ENCODE data around the gene TTLL11. TPM values are rescaled to one million over a fixed set of nuclear protein-coding genes. Genes with fewer than 3 reads are reported as not detected.

TTLL11 gene
- total RNA-seq, 3 donors from 2014 or later = 6.0 to 22.2 (median 6.4) TPM

DNA sequence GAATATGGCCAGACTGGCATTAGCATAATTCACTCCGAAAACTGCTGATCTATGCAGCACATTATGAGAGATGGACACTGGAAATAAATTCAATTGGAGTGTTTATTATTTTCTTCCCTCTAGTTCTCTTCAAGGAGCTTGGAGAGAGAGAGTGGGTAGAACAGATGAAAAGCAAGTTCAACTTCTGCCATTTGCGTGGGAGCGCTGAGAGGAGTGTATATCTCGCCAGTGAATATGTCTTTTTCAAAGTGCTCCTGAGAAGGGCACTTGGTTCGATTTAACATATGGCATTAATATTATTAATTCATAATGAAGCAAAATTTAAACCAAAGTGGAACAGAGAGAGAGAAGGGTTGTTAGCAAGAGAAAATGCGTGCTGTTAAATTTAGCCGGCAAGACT is 227.2 kb downstream of the TTLL11 start:
- Histone ChIP-seq H3K36me3 (ENCODE audit: low read depth) (no peaks in the 10 kb centered on the region), H3K4me3 (no peak overlapping the region), H3K4me1 (ENCODE audit: low read depth) (no peaks in the 10 kb centered on the region), H3K9me3 (no peaks in the 10 kb centered on the region)
- ATAC-seq = no peak
- DNase-seq = no peak
- intact Hi-C loops (cut with DNase I, micrococcal nuclease) = no loop called here
- TF ChIP-seq, protein P1, sequence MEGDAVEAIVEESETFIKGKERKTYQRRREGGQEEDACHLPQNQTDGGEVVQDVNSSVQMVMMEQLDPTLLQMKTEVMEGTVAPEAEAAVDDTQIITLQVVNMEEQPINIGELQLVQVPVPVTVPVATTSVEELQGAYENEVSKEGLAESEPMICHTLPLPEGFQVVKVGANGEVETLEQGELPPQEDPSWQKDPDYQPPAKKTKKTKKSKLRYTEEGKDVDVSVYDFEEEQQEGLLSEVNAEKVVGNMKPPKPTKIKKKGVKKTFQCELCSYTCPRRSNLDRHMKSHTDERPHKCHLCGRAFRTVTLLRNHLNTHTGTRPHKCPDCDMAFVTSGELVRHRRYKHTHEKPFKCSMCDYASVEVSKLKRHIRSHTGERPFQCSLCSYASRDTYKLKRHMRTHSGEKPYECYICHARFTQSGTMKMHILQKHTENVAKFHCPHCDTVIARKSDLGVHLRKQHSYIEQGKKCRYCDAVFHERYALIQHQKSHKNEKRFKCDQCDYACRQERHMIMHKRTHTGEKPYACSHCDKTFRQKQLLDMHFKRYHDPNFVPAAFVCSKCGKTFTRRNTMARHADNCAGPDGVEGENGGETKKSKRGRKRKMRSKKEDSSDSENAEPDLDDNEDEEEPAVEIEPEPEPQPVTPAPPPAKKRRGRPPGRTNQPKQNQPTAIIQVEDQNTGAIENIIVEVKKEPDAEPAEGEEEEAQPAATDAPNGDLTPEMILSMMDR (IDR thresholded peaks at IDR 0.05) = no peak

DNA sequence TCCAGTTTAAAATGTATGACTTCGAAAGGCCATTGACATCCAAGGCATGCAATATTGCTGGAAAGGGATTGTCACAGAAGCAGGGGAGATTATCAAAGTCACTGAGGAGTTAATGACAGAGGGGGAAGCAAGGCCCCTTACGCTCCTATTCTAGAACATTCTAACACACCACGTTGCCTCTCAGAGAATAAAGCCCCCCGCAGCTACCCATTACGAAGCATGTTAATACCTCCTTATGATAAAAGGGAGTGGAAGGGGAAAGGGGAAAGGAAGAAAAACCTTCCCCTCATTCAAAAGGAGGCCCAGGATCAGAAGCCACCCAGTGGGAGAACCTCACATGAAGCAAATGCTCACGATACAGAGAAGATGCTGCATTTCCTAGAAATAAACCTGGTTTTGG is 228.0 kb downstream of the TTLL11 start:
- Histone ChIP-seq H3K4me1 (ENCODE audit: low read depth) (no peaks in the 10 kb centered on the region), H3K9me3 (no peaks in the 10 kb centered on the region), H3K36me3 (ENCODE audit: low read depth) (no peaks in the 10 kb centered on the region), H3K4me3 (no peak overlapping the region)
- TF ChIP-seq, protein P1 (IDR thresholded peaks at IDR 0.05) = no peak
- no peak for ATAC-seq
- intact Hi-C loops (cut with DNase I, micrococcal nuclease) = no loop called here
- no peak for DNase-seq

DNA sequence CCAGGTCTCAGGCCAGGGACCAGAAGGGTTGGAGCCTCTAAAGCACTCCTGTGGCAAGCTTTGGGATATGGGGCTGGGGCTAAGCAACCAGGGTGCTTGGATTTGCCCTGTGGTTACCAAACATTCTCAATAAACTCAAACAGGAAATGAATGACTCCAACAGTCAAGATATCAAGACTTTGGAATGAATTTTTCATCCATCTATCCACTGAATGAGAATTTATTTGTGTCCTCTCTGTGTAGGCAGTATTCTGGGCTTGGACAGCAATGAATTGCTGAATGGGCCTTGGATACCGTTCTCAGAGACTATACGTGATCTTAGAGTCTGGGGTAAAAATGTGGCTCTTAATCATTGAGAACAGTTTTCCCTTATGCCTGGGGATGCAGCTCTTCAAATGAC is 229.2 kb downstream of the TTLL11 start:
- TF ChIP-seq, protein P1 (IDR thresholded peaks at IDR 0.05) = no peak
- intact Hi-C loops (cut with DNase I, micrococcal nuclease) = no loop called here
- H3K4me1 ChIP-seq (ENCODE audit: low read depth) = no peaks in the 10 kb centered on the region
- ATAC-seq (no peak), DNase-seq (no peak)
- H3K9me3 ChIP-seq = no peaks in the 10 kb centered on the region
- H3K36me3 ChIP-seq (ENCODE audit: low read depth) = no peaks in the 10 kb centered on the region
- H3K4me3 ChIP-seq = no peak overlapping the region

DNA sequence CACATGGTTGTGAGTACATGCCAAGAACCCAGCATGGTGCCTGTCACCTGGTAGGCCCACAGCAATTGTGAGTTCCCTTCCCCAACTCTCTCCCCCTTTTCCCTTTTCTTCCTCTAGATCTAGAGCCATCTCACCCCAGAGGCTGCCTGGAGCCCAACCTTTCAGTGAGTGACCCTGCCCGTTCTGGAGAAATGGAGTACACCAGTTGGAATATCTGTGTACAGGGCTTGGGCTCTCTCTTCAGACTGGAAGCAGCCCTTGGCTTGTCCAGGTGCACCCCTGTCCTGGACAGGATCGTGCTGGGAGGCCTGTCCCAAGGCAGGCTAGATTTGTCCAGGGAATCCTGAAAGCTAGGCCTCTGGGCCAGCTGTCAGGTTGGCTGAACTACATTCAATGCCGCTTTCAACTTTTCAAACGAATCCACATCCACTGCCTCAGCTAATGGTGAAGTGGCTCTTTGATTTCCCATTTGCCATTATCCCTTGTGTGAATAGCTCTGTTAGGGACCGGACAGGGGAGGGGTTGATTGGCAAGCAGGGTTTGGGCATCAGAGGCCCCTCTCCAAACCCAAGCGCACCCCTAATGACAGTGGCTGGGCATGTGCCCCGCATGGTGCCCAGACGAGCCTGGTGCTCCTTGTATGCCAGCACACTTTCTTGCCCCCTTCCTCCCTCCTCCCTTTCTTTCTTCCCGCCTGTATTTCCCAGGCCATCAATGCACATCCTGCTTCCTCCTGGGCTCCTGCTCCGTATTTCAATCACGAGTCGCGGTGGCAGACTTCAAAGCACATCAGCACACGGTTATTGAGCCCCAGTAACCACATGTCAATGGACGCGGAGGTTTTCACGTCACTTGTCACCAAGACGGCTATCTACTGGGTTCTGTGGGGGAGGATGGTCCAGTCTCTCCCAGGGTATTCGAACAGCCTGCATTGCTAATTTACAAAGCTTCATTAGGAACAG is 230.5 kb downstream of the TTLL11 start:
- no peak for DNase-seq
- intact Hi-C loops (cut with DNase I, micrococcal nuclease) = no loop called here
- no peak overlapping the region for H3K4me3 ChIP-seq
- TF ChIP-seq, protein P1 (IDR thresholded peaks at IDR 0.05) = no peak
- no peaks in the 10 kb centered on the region for H3K9me3 ChIP-seq
- no peaks in the 10 kb centered on the region for H3K36me3 ChIP-seq (ENCODE audit: low read depth)
- no peaks in the 10 kb centered on the region for H3K4me1 ChIP-seq (ENCODE audit: low read depth)
- no peak for ATAC-seq

DNA sequence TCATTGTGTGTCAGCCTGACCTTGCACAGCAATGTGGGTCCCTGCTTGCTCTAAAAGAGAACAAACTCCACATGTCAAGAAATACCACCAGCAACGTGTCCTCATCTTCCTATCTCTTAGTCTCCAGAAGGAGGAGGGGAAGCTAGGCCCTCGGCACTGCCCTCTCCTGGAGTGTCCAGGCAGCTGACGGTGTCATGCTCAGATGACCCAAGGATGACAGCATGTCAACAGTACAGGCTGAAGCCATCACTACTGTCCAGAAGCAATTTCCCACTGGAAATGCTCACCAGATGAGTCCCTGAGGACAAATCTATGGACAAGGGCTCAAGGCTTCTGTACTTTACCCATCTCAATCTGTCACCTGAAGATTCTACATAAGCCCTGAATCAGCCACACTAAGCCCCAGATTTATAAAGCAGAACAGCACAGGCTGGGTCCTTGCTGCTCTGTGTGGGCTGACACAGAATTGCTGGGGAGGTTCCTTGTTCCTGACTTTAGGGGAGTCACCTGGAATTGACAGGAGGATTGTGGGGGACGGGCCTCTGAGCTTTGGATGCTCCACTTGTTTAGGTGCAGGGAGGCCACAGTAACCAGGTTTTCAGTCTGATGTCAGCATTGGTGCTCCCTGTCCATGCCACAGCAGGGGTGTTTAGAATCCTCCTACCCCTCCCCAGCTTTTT is 231.5 kb downstream of the TTLL11 start:
- DNase-seq = peak in 2 of 3 donors; percentile 51
- Histone ChIP-seq H3K36me3 (ENCODE audit: low read depth) (no peaks in the 10 kb centered on the region), H3K9me3 (no peaks in the 10 kb centered on the region), H3K4me3 (no peak overlapping the region), H3K4me1 (ENCODE audit: low read depth) (no peaks in the 10 kb centered on the region)
- intact Hi-C loops (cut with DNase I, micrococcal nuclease) = no loop called here
- TF ChIP-seq, protein P1 (IDR thresholded peaks at IDR 0.05) = no peak
- peak; percentile 81 for ATAC-seq

Measured in mucosa of descending colon (tissue), 3 donors.